ENCODE measurements around the gene THOC6. TPM values are rescaled to one million over a fixed set of nuclear protein-coding genes. Genes with fewer than 3 reads are reported as not detected.

The THOC6 gene
- total RNA-seq, 2 experiments from 2014 or later: 12.0 to 12.9 TPM

- ATAC-seq (ENCODE audit: poor library complexity) (no peak), DNase-seq (no peak)
- no peak for TF ChIP-seq CTCF (IDR thresholded peaks at IDR 0.05)
- Histone ChIP-seq H3K4me1 (ENCODE audit: insufficient read depth, low read length) (peaks cover 35% of the 10 kb centered on the region), H3K36me3 (ENCODE audit: insufficient read depth, low read length) (no peaks in the 10 kb centered on the region), H3K27me3 (ENCODE audit: control insufficient read depth in 1 of 2, insufficient read depth in 2 of 2, low read length in 2 of 2) (peaks cover 10 to 12% of the 10 kb centered on the region in 2 experiments), H3K27ac (ENCODE audit: low read depth in 1 of 2, low read length in 2 of 2) (no peak overlapping the region), H3K4me3 (ENCODE audit: low read length) (no peak overlapping the region), H3K9me3 (ENCODE audit: control insufficient read depth in 1 of 2, insufficient read depth in 1 of 2, low read length in 2 of 2) (peaks cover 0 to 10% of the 10 kb centered on the region in 2 experiments)
- intact Hi-C loops (cut with DNase I, micrococcal nuclease): no loop called here
- H3K27me3 Mint-ChIP-seq: peaks cover 18% of the 10 kb centered on the region
- H3K36me3 Mint-ChIP-seq (ENCODE audit: low read depth): no peaks in the 10 kb centered on the region
- ChIA-PET CTCF (no interaction called here), POLR2A (no interaction called here)
- no peak overlapping the region for H3K4me3 Mint-ChIP-seq
- no peak overlapping the region for H3K27ac Mint-ChIP-seq
- peaks cover 7% of the 10 kb centered on the region for H3K4me1 Mint-ChIP-seq (ENCODE audit: low read depth)
- no peaks in the 10 kb centered on the region for H3K9me3 Mint-ChIP-seq
Observed at GRCh38 chr16:3013491-3013951, 10.3 kb upstream of the THOC6 start.

- ChIA-PET CTCF (no interaction called here), POLR2A (no interaction called here)
- Mint-ChIP-seq H3K27me3 (peaks cover 18% of the 10 kb centered on the region), H3K4me3 (no peak overlapping the region), H3K4me1 (ENCODE audit: low read depth) (peaks cover 4% of the 10 kb centered on the region), H3K9me3 (no peaks in the 10 kb centered on the region), H3K27ac (no peak overlapping the region), H3K36me3 (ENCODE audit: low read depth) (no peaks in the 10 kb centered on the region)
- Histone ChIP-seq H3K4me1 (ENCODE audit: insufficient read depth, low read length) (peaks cover 30% of the 10 kb centered on the region), H3K27ac (ENCODE audit: low read depth in 1 of 2, low read length in 2 of 2) (no peak overlapping the region), H3K27me3 (ENCODE audit: control insufficient read depth in 1 of 2, insufficient read depth in 2 of 2, low read length in 2 of 2) (peaks cover 10 to 12% of the 10 kb centered on the region in 2 experiments), H3K4me3 (ENCODE audit: low read length) (no peak overlapping the region), H3K36me3 (ENCODE audit: insufficient read depth, low read length) (no peaks in the 10 kb centered on the region), H3K9me3 (ENCODE audit: control insufficient read depth in 1 of 2, insufficient read depth in 1 of 2, low read length in 2 of 2) (peaks cover 0 to 10% of the 10 kb centered on the region in 2 experiments)
- DNase-seq (no peak), ATAC-seq (ENCODE audit: poor library complexity) (no peak)
- no peak for TF ChIP-seq CTCF (IDR thresholded peaks at IDR 0.05)
- intact Hi-C loops (cut with DNase I, micrococcal nuclease): no loop called here
Observed at GRCh38 chr16:3013998-3014690, 9.7 kb upstream of the THOC6 start.

DNA sequence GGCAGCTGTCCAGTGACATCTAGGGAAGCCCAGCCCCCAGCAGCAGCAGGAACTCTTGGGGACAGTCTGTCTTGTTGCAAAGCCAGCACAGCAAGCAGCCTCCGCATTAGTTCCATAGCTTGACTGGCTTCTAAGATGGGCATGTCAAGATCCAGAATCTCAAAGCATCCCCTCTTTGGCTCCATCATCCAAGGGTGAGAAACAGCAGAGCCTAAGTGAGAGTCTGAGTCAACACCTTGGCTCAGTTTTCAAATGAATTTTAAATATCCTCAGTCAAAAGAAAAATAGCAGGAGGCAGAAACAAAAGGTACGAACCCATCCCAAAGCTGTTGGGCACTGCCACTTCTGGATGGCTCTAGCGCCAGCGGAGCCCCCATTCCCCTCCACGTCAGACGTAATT lies 8.9 kb upstream of the THOC6 start:
- H3K27ac ChIP-seq (ENCODE audit: low read depth in 1 of 2, low read length in 2 of 2): no peak overlapping the region
- H3K27me3 ChIP-seq (ENCODE audit: control insufficient read depth in 1 of 2, insufficient read depth in 2 of 2, low read length in 2 of 2): peaks cover 10 to 12% of the 10 kb centered on the region in 2 experiments
- peaks cover 34% of the 10 kb centered on the region for H3K4me1 ChIP-seq (ENCODE audit: insufficient read depth, low read length)
- no peak for DNase-seq
- H3K36me3 Mint-ChIP-seq (ENCODE audit: low read depth): no peaks in the 10 kb centered on the region
- ChIA-PET CTCF (interaction anchor here (1.0 kb wide), 1 partner anchor 17 kb away, joined by 4 read pairs; no protein-coding TSS in a partner anchor), POLR2A (no interaction called here)
- intact Hi-C loops (cut with DNase I, micrococcal nuclease): no loop called here
- H3K4me1 Mint-ChIP-seq (ENCODE audit: low read depth): peaks cover 8% of the 10 kb centered on the region
- no peaks in the 10 kb centered on the region for H3K9me3 Mint-ChIP-seq
- no peak overlapping the region for H3K4me3 ChIP-seq (ENCODE audit: low read length)
- H3K9me3 ChIP-seq (ENCODE audit: control insufficient read depth in 1 of 2, insufficient read depth in 1 of 2, low read length in 2 of 2): peaks cover 0 to 7% of the 10 kb centered on the region in 2 experiments
- no peak overlapping the region for H3K27ac Mint-ChIP-seq
- H3K4me3 Mint-ChIP-seq: no peak overlapping the region
- ATAC-seq (ENCODE audit: poor library complexity): no peak
- peaks cover 18% of the 10 kb centered on the region for H3K27me3 Mint-ChIP-seq
- no peaks in the 10 kb centered on the region for H3K36me3 ChIP-seq (ENCODE audit: insufficient read depth, low read length)
- TF ChIP-seq CTCF (IDR thresholded peaks at IDR 0.05): no peak
